Keratinocyte (primary cell): Measurements from ENCODE around the gene ZNF644. TPM values are rescaled to one million over a fixed set of nuclear protein-coding genes. Genes with fewer than 3 reads are reported as not detected.

Experiments
- DNase-seq: peaks from one replicate; pipeline ENCODE4 v3.0.0-alpha.2; 2011; ENCODE audit warnings: low read depth, missing footprints, low spot score
- FAIRE-seq: peaks from 2 replicates; lab custom pipeline; 2011; peaks lifted over from hg19 to GRCh38; lab: Jason Lieb, UNC
- H2AFZ ChIP-seq: 2 replicates; pipeline ENCODE4 v1.6.0; 2012; ENCODE audit warnings: low read length, control low read depth, inconsistent platforms; ENCODE audit not compliant: control insufficient read depth
- H3K27ac ChIP-seq: 2 replicates; pipeline ENCODE4 v1.5.1; 2011; ENCODE audit warnings: low read length; ENCODE audit not compliant: control insufficient read depth, insufficient read depth
- H3K27me3 ChIP-seq: 3 replicates; pipeline ENCODE4 v1.6.0; 2011; ENCODE audit warnings: low read length; ENCODE audit not compliant: control insufficient read depth, insufficient read depth; ENCODE audit errors: extremely low read depth
- H3K36me3 ChIP-seq, 2 experiments: 2 replicates in 1 of 2; 3 replicates in 1 of 2; pipeline ENCODE4 v1.5.1; 2011; ENCODE audit warnings: low read length in 2 of 2, mild to moderate bottlenecking in 1 of 2; ENCODE audit not compliant: control insufficient read depth in 2 of 2, insufficient read depth in 2 of 2; ENCODE audit errors: extremely low read depth in 1 of 2
- H3K4me1 ChIP-seq: 3 replicates; pipeline ENCODE4 v1.5.1; 2011; ENCODE audit warnings: low read length; ENCODE audit not compliant: control insufficient read depth, insufficient read depth; ENCODE audit errors: extremely low read depth
- H3K4me2 ChIP-seq: 3 replicates; pipeline ENCODE4 v1.6.0; 2011; ENCODE audit warnings: low read depth, low read length; ENCODE audit not compliant: control insufficient read depth, insufficient read depth; ENCODE audit errors: extremely low read depth
- H3K4me3 ChIP-seq, 3 experiments: fragments of 200-600 bp in 1 of 3; sonication (generic) in 1 of 3; 2 replicates in 2 of 3; 3 replicates in 1 of 3; pipeline ENCODE4 v1.5.1; 2011 to 2016; ENCODE audit warnings: low read length in 3 of 3, mild to moderate bottlenecking in 3 of 3, control low read depth in 2 of 3, inconsistent platforms in 1 of 3, low read depth in 1 of 3, mixed read lengths in 1 of 3, mixed run types in 1 of 3, moderate library complexity in 1 of 3; ENCODE audit not compliant: control insufficient read depth in 2 of 3, insufficient read depth in 2 of 3; ENCODE audit errors: extremely low read depth in 1 of 3
- H3K79me2 ChIP-seq: 2 replicates; pipeline ENCODE4 v1.6.0; 2012; ENCODE audit warnings: low read length; ENCODE audit not compliant: control insufficient read depth, insufficient read depth
- H3K9ac ChIP-seq: 3 replicates; pipeline ENCODE4 v1.6.0; 2011; ENCODE audit warnings: low read length; ENCODE audit not compliant: control insufficient read depth, insufficient read depth; ENCODE audit errors: extremely low read depth
- H3K9me1 ChIP-seq: 3 replicates; pipeline ENCODE4 v1.6.0; 2011; ENCODE audit warnings: low read length; ENCODE audit not compliant: control insufficient read depth, insufficient read depth; ENCODE audit errors: extremely low read depth
- H3K9me3 ChIP-seq: 2 replicates; pipeline ENCODE4 v1.5.1; 2012; ENCODE audit warnings: low read depth, low read length; ENCODE audit not compliant: control insufficient read depth
- H4K20me1 ChIP-seq: 3 replicates; pipeline ENCODE4 v1.6.0; 2011; ENCODE audit warnings: low read length; ENCODE audit not compliant: control insufficient read depth, insufficient read depth; ENCODE audit errors: extremely low read depth
- CTCF ChIP-seq, 3 experiments: IDR thresholded peaks in 1 of 3; conservative IDR thresholded peaks in 1 of 3; optimal IDR thresholded peaks in 1 of 3; 2 replicates in 2 of 3; 3 replicates in 1 of 3; pipeline versions ENCODE3 to v1.5.1; 2011; ENCODE audit warnings: low read length in 3 of 3, mild to moderate bottlenecking in 3 of 3, moderate library complexity in 2 of 3, control low read depth in 1 of 3, inconsistent platforms in 1 of 3; ENCODE audit not compliant: insufficient read depth in 2 of 3; ENCODE audit errors: extremely low read depth in 1 of 3
- EZH2 ChIP-seq: IDR thresholded peaks from one replicate; pipeline ENCODE4 v1.6.1; 2012; ENCODE audit warnings: inconsistent platforms, mild to moderate bottlenecking, low read length, moderate library complexity
- dilution Hi-C: fragments of 300-500 bp; cut with MboI; formaldehyde crosslinking; loops from one replicate; pipeline ENCODE4 v1.7.0; 2020; ENCODE audit warnings: low sequenced_read_pairs; ENCODE audit not compliant: extremely low pct_ligation_motif_present
- polyA plus RNA-seq, 5 experiments: library from polyadenylated mRNA; depleted of rRNA in 3 of 5; stranded (reverse) in 3 of 5; stranded (forward) in 1 of 5; unstranded in 1 of 5; fragments of >200 nt; gene quantifications; 1 replicate in 1 of 5; 2 replicates in 3 of 5; 3 replicates in 1 of 5; pipeline versions ENCODE4 v1.2.1 to v1.2.3, GENCODE V29; 2011 to 2012; ENCODE audit warnings: missing spikeins in 2 of 5, low read depth in 1 of 5, low replicate concordance in 1 of 5

ZNF644 gene
- polyA plus RNA-seq, 1 donor (not counting 4 experiments of a cell fraction or from before 2014, with no cell fraction given): 19.1 TPM

- Histone ChIP-seq H3K9me3 (no peaks in the 10 kb centered on the region), H4K20me1 (peaks cover 3% of the 10 kb centered on the region), H3K4me3 (no peak overlapping the region), H3K4me2 (no peak overlapping the region), H3K27me3 (no peaks in the 10 kb centered on the region), H2AFZ (no peak overlapping the region), H3K9ac (no peak overlapping the region), H3K36me3 (no peaks in the 10 kb centered on the region), H3K9me1 (no peaks in the 10 kb centered on the region), H3K27ac (no peak overlapping the region), H3K4me1 (peaks cover 10% of the 10 kb centered on the region), H3K79me2 (peaks cover 90% of the 10 kb centered on the region)
- TF ChIP-seq EZH2 (no peak), CTCF (optimal IDR thresholded peaks at IDR 0.05 in 1 of 3, IDR thresholded peaks at IDR 0.05 in 1 of 3, conservative IDR thresholded peaks at IDR 0.05 in 1 of 3; ENCODE audit: extremely low read depth in 1 of 3, insufficient read depth in 2 of 3, low read length in 3 of 3) (no peak)
- FAIRE-seq (no peak), DNase-seq (peak; percentile 1)
- dilution Hi-C loops: no loop called here
Measured at GRCh38 chr1:90955769-90956168, 66.1 kb downstream of the ZNF644 start.

- no peak for FAIRE-seq
Measured at GRCh38 chr1:90952906-90953305, 68.9 kb downstream of the ZNF644 start.

More at GRCh38 chr1:90952906-90953305, 68.9 kb downstream of the ZNF644 start:
- no peak overlapping the region for H3K27ac ChIP-seq
- H3K9me1 ChIP-seq: no peaks in the 10 kb centered on the region
- TF ChIP-seq CTCF (optimal IDR thresholded peaks at IDR 0.05 in 1 of 3, IDR thresholded peaks at IDR 0.05 in 1 of 3, conservative IDR thresholded peaks at IDR 0.05 in 1 of 3; ENCODE audit: extremely low read depth in 1 of 3, insufficient read depth in 2 of 3, low read length in 3 of 3) (no peak), EZH2 (no peak)
- no peak overlapping the region for H3K4me2 ChIP-seq
- no peak overlapping the region for H3K4me3 ChIP-seq
- H2AFZ ChIP-seq: no peak overlapping the region
- H4K20me1 ChIP-seq: peaks cover 3% of the 10 kb centered on the region
- no peaks in the 10 kb centered on the region for H3K36me3 ChIP-seq
- H3K79me2 ChIP-seq: peaks cover 77% of the 10 kb centered on the region
- no peak overlapping the region for H3K9ac ChIP-seq
- DNase-seq: no peak
- H3K27me3 ChIP-seq: no peaks in the 10 kb centered on the region
- dilution Hi-C loops: no loop called here
- H3K9me3 ChIP-seq: no peaks in the 10 kb centered on the region
- H3K4me1 ChIP-seq: peaks cover 3% of the 10 kb centered on the region
